ENCODE data around the gene RABGAP1L. TPM values are rescaled to one million over a fixed set of nuclear protein-coding genes. Genes with fewer than 3 reads are reported as not detected.
A peak's percentile ranks its signal among the peaks of the same experiment; 100 is the strongest.

RABGAP1L gene
- total and polyA plus RNA-seq, 2 donors (not counting 3 experiments of a cell fraction or from before 2014, with no cell fraction given), result 6.4 to 22.2 TPM

- Histone ChIP-seq H2AFZ (ENCODE audit: low read depth, low read length) (peak overlapping the region; percentile 18), H3K9me3 (replicated peaks; ENCODE audit: control insufficient read depth, insufficient read depth, low read length) (no peaks in the 10 kb centered on the region), H3K79me2 (ENCODE audit: control insufficient read depth, insufficient read depth, low read length) (peaks cover 44% of the 10 kb centered on the region), H3K4me3 (replicated peaks in 1 of 3; ENCODE audit: insufficient read depth in 1 of 3, low read depth in 1 of 3, low read length in 3 of 3) (peak overlapping the region in 2 of 3 experiments; percentile 67 to 95), H3K27me3 (ENCODE audit: control insufficient read depth in 2 of 2, insufficient read depth in 2 of 2, low read length in 2 of 2) (no peaks in the 10 kb centered on the region), H3K4me1 (ENCODE audit: control insufficient read depth, extremely low read depth, insufficient read depth, low read length) (peaks cover 38% of the 10 kb centered on the region), H3K9ac (replicated peaks; ENCODE audit: extremely low read depth, insufficient read depth, low read length) (peak overlapping the region; percentile 96), H4K20me1 (replicated peaks; ENCODE audit: control insufficient read depth, extremely low read depth, insufficient read depth, low read length) (peaks cover 3% of the 10 kb centered on the region), H3K36me3 (ENCODE audit: control insufficient read depth in 2 of 2, extremely low read depth in 1 of 2, insufficient read depth in 2 of 2, low read length in 2 of 2) (no peaks in the 10 kb centered on the region), H3K27ac (ENCODE audit: insufficient read depth, low read depth, low read length) (peak overlapping the region; percentile 90), H3K9me1 (replicated peaks; ENCODE audit: control insufficient read depth, extremely low read depth, insufficient read depth, low read length) (no peaks in the 10 kb centered on the region), H3K4me2 (ENCODE audit: insufficient read depth, low read length) (peak overlapping the region; percentile 84)
- dilution Hi-C loops (cut with MboI; ENCODE audit: extremely low pct_ligation_motif_present, low sequenced_read_pairs), result no loop called here
- FAIRE-seq, result peak; percentile 90
- TF ChIP-seq POLR2A (IDR thresholded peaks at IDR 0.05; ENCODE audit: low read depth, low read length), result peak; percentile 91
- no peak for TF ChIP-seq JUN (IDR thresholded peaks at IDR 0.05; ENCODE audit: borderline replicate concordance, insufficient read depth, insufficient read length, low read depth)
- peak; percentile 85 for TF ChIP-seq POLR2AphosphoS5 (IDR thresholded peaks at IDR 0.05; ENCODE audit: insufficient read depth, low read depth, low read length)
- TF ChIP-seq FOS (IDR thresholded peaks at IDR 0.05; ENCODE audit: borderline replicate concordance, insufficient read depth, low read length), result no peak
- peak; percentile 79 for TF ChIP-seq MAX (IDR thresholded peaks at IDR 0.05; ENCODE audit: insufficient read depth, insufficient read length)
- no peak for TF ChIP-seq MYC (IDR thresholded peaks at IDR 0.05; ENCODE audit: low read depth, low read length)
- TF ChIP-seq EZH2 (IDR thresholded peaks at IDR 0.05; ENCODE audit: borderline replicate concordance, low read depth, low read length, severe bottlenecking), result no peak
- intact Hi-C loops (cut with micrococcal nuclease), result loop anchor here (1.0 to 5.0 kb wide), 4 partner anchors 9 to 1132 kb away; partner anchors contain the start of genes GAS5, MRPS14 and ZBTB37
- POLR2A ChIA-PET, result interaction anchor here (0.5 to 3.0 kb wide), 3 partner anchors 12 to 241 kb away, joined by 3 to 20 read pairs (median 5); partner anchors contain the start of gene MRPS14
- peak; percentile 100 for DNase-seq (ENCODE audit: low read depth, low spot score)
- CTCF ChIA-PET, result interaction anchor here (0.6 to 6.1 kb wide), 12 partner anchors 10 to 737 kb away, joined by 3 to 50 read pairs (median 4); partner anchors contain the start of gene MRPS14
- TSS peak; percentile 84 for BruUV-seq (replicated peaks)
Measured at GRCh38 chr1:174999216-174999935, 840.1 kb downstream of the RABGAP1L start.

Measured in endothelial cell of umbilical vein (primary cell).